Testis (tissue), 3 donors: Measurements from ENCODE around the gene LIN28A. TPM values are rescaled to one million over a fixed set of nuclear protein-coding genes. Genes with fewer than 3 reads are reported as not detected.

Experiments used
- DNase-seq: peaks from one replicate; pipeline ENCODE4 v3.0.0-alpha.2; 2019
- H3K27ac ChIP-seq, 2 donors: fragments of 200-600 bp; sonication (generic); one replicate each; pipeline ENCODE4 v1.5.1; 2019
- H3K27me3 ChIP-seq: fragments of 200-600 bp; sonication (generic); one replicate; pipeline ENCODE4 v1.5.1; 2019
- H3K36me3 ChIP-seq: fragments of 200-600 bp; sonication (generic); one replicate; pipeline ENCODE4 v1.5.1; 2017; ENCODE audit warnings: low read depth; ENCODE audit errors: missing control alignments
- H3K4me1 ChIP-seq: fragments of 200-600 bp; sonication (generic); one replicate; pipeline ENCODE4 v1.5.1; 2019
- H3K4me3 ChIP-seq, 2 donors: fragments of 200-600 bp; sonication (generic); one replicate each; pipeline ENCODE4 v1.5.1; 2017 to 2019
- H3K9me3 ChIP-seq: fragments of 200-600 bp; sonication (generic); one replicate; pipeline ENCODE4 v1.5.1; 2017
- CTCF ChIP-seq, 3 experiments: fragments of 450-650 bp in 2 of 3; fragments of 200-600 bp in 1 of 3; sonication (generic) in 1 of 3; IDR thresholded peaks; one replicate each; pipeline ENCODE4 v1.5.1; 2016 to 2019; ENCODE audit warnings: antibody characterized with exemption in 3 of 3, mild to moderate bottlenecking in 2 of 3, moderate library complexity in 1 of 3
- POLR2A ChIP-seq: fragments of 450-650 bp; IDR thresholded peaks from one replicate; pipeline ENCODE4 v1.6.1; 2017; ENCODE audit warnings: antibody characterized with exemption, mild to moderate bottlenecking, moderate library complexity
- WGBS, 2 donors: methylation state at CpG; one replicate each; pipeline ENCODE4 v1.1.5; 2018; 5-methylcytosine and 5-hydroxymethylcytosine counted together
- intact Hi-C: fragments of 100-400 bp; cut with DNase I; formaldehyde crosslinking; loops from one replicate; pipeline ENCODE4 v1.15.1; 2023; ENCODE audit warnings: low total_unique reads
- polyA plus RNA-seq: library from polyadenylated mRNA; stranded (reverse); fragments of 350-450 nt; fragmentation: Illumina TruSeq; extraction: RNeasy Lipid Tissue Mini Kit (QIAGEN cat#74804); gene quantifications from one replicate; pipeline ENCODE4 v1.2.3, GENCODE V29; 2014; ENCODE audit warnings: low read depth, low replicate concordance; ENCODE audit not compliant: insufficient read depth
- total RNA-seq, 2 donors: library from RNA; depleted of rRNA; stranded (reverse); fragments of >200 nt; gene quantifications; one replicate each; pipeline ENCODE4 v1.2.3, GENCODE V29; 2016

The LIN28A gene
- total and polyA plus RNA-seq, 3 donors from 2014 or later, result 1.5 to 3.9 (median 3.6) TPM

GRCh38 chr1:26387447-26387846 is 23.2 kb upstream of the LIN28A start:
- Histone ChIP-seq H3K27me3 (no peaks in the 10 kb centered on the region), H3K4me1 (no peaks in the 10 kb centered on the region), H3K9me3 (no peaks in the 10 kb centered on the region), H3K27ac (no peak overlapping the region), H3K36me3 (no peaks in the 10 kb centered on the region), H3K4me3 (no peak overlapping the region)
- DNase-seq, result no peak
- 50 to 73% methylated on average over 6 to 7 of the region's 7 CpGs for WGBS, 2 donors
- intact Hi-C loops, result no loop called here
- no peak for TF ChIP-seq CTCF (IDR thresholded peaks at IDR 0.05)
- no peak for TF ChIP-seq POLR2A

GRCh38 chr1:26388791-26389445 is 21.7 kb upstream of the LIN28A start:
- 81 to 89% methylated on average over 6 to 7 of the region's 7 CpGs for WGBS, 2 donors
- Histone ChIP-seq H3K4me3 (no peak overlapping the region), H3K9me3 (no peaks in the 10 kb centered on the region), H3K27ac (no peak overlapping the region), H3K4me1 (no peaks in the 10 kb centered on the region), H3K36me3 (no peaks in the 10 kb centered on the region), H3K27me3 (no peaks in the 10 kb centered on the region)
- intact Hi-C loops, result no loop called here
- TF ChIP-seq POLR2A (no peak), CTCF (IDR thresholded peaks at IDR 0.05) (no peak)
- DNase-seq, result no peak

GRCh38 chr1:26389604-26390247 is 20.9 kb upstream of the LIN28A start:
- Histone ChIP-seq H3K27ac (no peak overlapping the region), H3K4me3 (no peak overlapping the region), H3K4me1 (no peaks in the 10 kb centered on the region), H3K27me3 (no peaks in the 10 kb centered on the region), H3K36me3 (no peaks in the 10 kb centered on the region), H3K9me3 (no peaks in the 10 kb centered on the region)
- WGBS, 2 donors, result 82 to 96% methylated on average over 2 to 4 of the region's 4 CpGs
- intact Hi-C loops, result no loop called here
- TF ChIP-seq CTCF (IDR thresholded peaks at IDR 0.05) (no peak), POLR2A (no peak)
- no peak for DNase-seq

GRCh38 chr1:26391450-26391849 is 19.2 kb upstream of the LIN28A start:
- H3K9me3 ChIP-seq, result no peaks in the 10 kb centered on the region
- no peak overlapping the region for H3K4me3 ChIP-seq
- TF ChIP-seq POLR2A, result no peak
- TF ChIP-seq CTCF (IDR thresholded peaks at IDR 0.05), result peak in 2 of 3 experiments; percentile 10 to 13
- H3K36me3 ChIP-seq, result no peaks in the 10 kb centered on the region
- no peak for DNase-seq
- no peak overlapping the region for H3K27ac ChIP-seq
- WGBS, 2 donors, result 32 to 34% methylated on average over 3 of the region's 3 CpGs
- intact Hi-C loops, result no loop called here
- no peaks in the 10 kb centered on the region for H3K27me3 ChIP-seq
- no peaks in the 10 kb centered on the region for H3K4me1 ChIP-seq

GRCh38 chr1:26395754-26396153 is 14.9 kb upstream of the LIN28A start:
- Histone ChIP-seq H3K4me3 (no peak overlapping the region), H3K36me3 (no peaks in the 10 kb centered on the region)

More at GRCh38 chr1:26395754-26396153, 14.9 kb upstream of the LIN28A start:
- Histone ChIP-seq H3K4me1 (no peaks in the 10 kb centered on the region), H3K27me3 (no peaks in the 10 kb centered on the region), H3K9me3 (no peaks in the 10 kb centered on the region), H3K27ac (no peak overlapping the region)
- TF ChIP-seq CTCF (IDR thresholded peaks at IDR 0.05) (no peak), POLR2A (no peak)
- intact Hi-C loops, result no loop called here
- WGBS, 2 donors, result 53 to 60% methylated on average over 8 of the region's 8 CpGs
- DNase-seq, result no peak
